Measurements from ENCODE around the gene FCRLB.
"Not testable (repeated sequence)": the region's sequence is repeated elsewhere in the genome, so short reads cannot be mapped to it uniquely, and the experiment has no call there.

Gene FCRLB

GRCh38 chr1:161723459-161724141, 2.3 kb downstream of the FCRLB start:
- H3K4me3 ChIP-seq (ENCODE audit: low read depth, low read length, poor library complexity, severe bottlenecking) = peak overlapping the region; percentile 78
- 0 out of 2 replicates have a peak, but pooled peaks cover 3% of the 10 kb centered on the region for H3F3A ChIP-seq (ENCODE audit: insufficient read depth, low read length)
- H3K4me2 ChIP-seq (ENCODE audit: low read length) = peak overlapping the region; percentile 85
- no peak overlapping the region for H2AFZ ChIP-seq (ENCODE audit: low read length)
- H3K9me2 ChIP-seq (ENCODE audit: low read depth, low read length) = no peaks in the 10 kb centered on the region
- no peaks in the 10 kb centered on the region for H3K9me3 ChIP-seq (ENCODE audit: low read length)
- no peak for TF ChIP-seq EZH2 (IDR thresholded peaks at IDR 0.05; ENCODE audit: borderline replicate concordance, low read length)
- TF ChIP-seq CTCF (IDR thresholded peaks at IDR 0.05; ENCODE audit: low read length) = no peak
- H3K9ac ChIP-seq (ENCODE audit: low read length) = peak overlapping the region; percentile 69; the same call in 1 of the 2 replicates
- peak overlapping the region; percentile 82 for H3K27ac ChIP-seq (ENCODE audit: low read depth, low read length, poor library complexity, severe bottlenecking)
- H3K27me3 ChIP-seq (ENCODE audit: insufficient read depth, low read length) = no peaks in the 10 kb centered on the region
- peaks cover 91% of the 10 kb centered on the region for H3K4me1 ChIP-seq (ENCODE audit: insufficient read depth, low read length, severe bottlenecking)
- H3K36me3 ChIP-seq (ENCODE audit: insufficient read depth, low read length) = peaks cover 12% of the 10 kb centered on the region; the same call in 1 of the 2 replicates
- no peaks in the 10 kb centered on the region for H4K20me1 ChIP-seq (ENCODE audit: insufficient read depth, low read length)
- H3K79me2 ChIP-seq (ENCODE audit: insufficient read depth, low read length) = peaks cover 11% of the 10 kb centered on the region; the same call in 1 of the 2 replicates

GRCh38 chr1:161725258-161725907, 4.0 kb downstream of the FCRLB start:
- H3K27me3 ChIP-seq (ENCODE audit: insufficient read depth, low read length); H2AFZ ChIP-seq (ENCODE audit: low read length); H3K9me2 ChIP-seq (ENCODE audit: low read depth, low read length); H4K20me1 ChIP-seq (ENCODE audit: insufficient read depth, low read length); H3F3A ChIP-seq (ENCODE audit: insufficient read depth, low read length); H3K9me3 ChIP-seq (ENCODE audit: low read length): not testable (repeated sequence)
- Histone ChIP-seq H3K4me2 (ENCODE audit: low read length) (peak overlapping the region; percentile 85), H3K36me3 (ENCODE audit: insufficient read depth, low read length) (peaks cover 12% of the 10 kb centered on the region; the same call in 1 of the 2 replicates), H3K4me1 (ENCODE audit: insufficient read depth, low read length, severe bottlenecking) (peaks cover 75% of the 10 kb centered on the region), H3K27ac (ENCODE audit: low read depth, low read length, poor library complexity, severe bottlenecking) (peak overlapping the region; percentile 82), H3K9ac (ENCODE audit: low read length) (peak overlapping the region; percentile 91), H3K79me2 (ENCODE audit: insufficient read depth, low read length) (peaks cover 11% of the 10 kb centered on the region; the same call in 1 of the 2 replicates), H3K4me3 (ENCODE audit: low read depth, low read length, poor library complexity, severe bottlenecking) (peak overlapping the region; percentile 78)

GRCh38 chr1:161725908-161726472, 4.6 kb downstream of the FCRLB start:
- Histone ChIP-seq H3K4me3 (ENCODE audit: low read depth, low read length, poor library complexity, severe bottlenecking) (peak overlapping the region; percentile 78), H3K79me2 (ENCODE audit: insufficient read depth, low read length) (peaks cover 11% of the 10 kb centered on the region; the same call in 1 of the 2 replicates), H3K27me3 (ENCODE audit: insufficient read depth, low read length) (no peaks in the 10 kb centered on the region), H3F3A (ENCODE audit: insufficient read depth, low read length) (no peaks in the 10 kb centered on the region), H3K9me3 (ENCODE audit: low read length) (no peaks in the 10 kb centered on the region), H2AFZ (ENCODE audit: low read length) (no peak overlapping the region), H3K4me2 (ENCODE audit: low read length) (peak overlapping the region; percentile 85), H3K9me2 (ENCODE audit: low read depth, low read length) (no peaks in the 10 kb centered on the region), H3K9ac (ENCODE audit: low read length) (peak overlapping the region; percentile 91), H4K20me1 (ENCODE audit: insufficient read depth, low read length) (no peaks in the 10 kb centered on the region), H3K27ac (ENCODE audit: low read depth, low read length, poor library complexity, severe bottlenecking) (peak overlapping the region; percentile 82), H3K36me3 (ENCODE audit: insufficient read depth, low read length) (peaks cover 12% of the 10 kb centered on the region; the same call in 1 of the 2 replicates), H3K4me1 (ENCODE audit: insufficient read depth, low read length, severe bottlenecking) (peaks cover 69% of the 10 kb centered on the region)
- no peak; the same call in 1 of the 2 replicates for TF ChIP-seq CTCF (IDR thresholded peaks at IDR 0.05; ENCODE audit: low read length)
- no peak for TF ChIP-seq EZH2 (IDR thresholded peaks at IDR 0.05; ENCODE audit: borderline replicate concordance, low read length)
